HPDE6-E6E7 (cell line): ENCODE results near the gene ASTN2.
"Not testable (repeated sequence)": the region's sequence is repeated elsewhere in the genome, so short reads cannot be mapped to it uniquely, and the experiment has no call there.

Experiments
- DNase-seq: peaks from one replicate; pipeline ENCODE4 v3.0.0; 2011; ENCODE audit warnings: missing footprints; ENCODE audit errors: extremely low spot score

Gene ASTN2

GRCh38 chr9:117076571-117077290, 338.1 kb downstream of the ASTN2 start:
- no peak for DNase-seq

- DNase-seq = no peak
These were observed 339.2 kb downstream of the ASTN2 start for GRCh38 chr9:117075636-117076035.

- no peak for DNase-seq
These were observed 339.9 kb downstream of the ASTN2 start for GRCh38 chr9:117074784-117075520.

GRCh38 chr9:117074342-117074662, 340.6 kb downstream of the ASTN2 start:
- no peak for DNase-seq

- peak; percentile 43 for DNase-seq
These were observed 341.1 kb downstream of the ASTN2 start for GRCh38 chr9:117073539-117074341.

GRCh38 chr9:117073071-117073470, 341.8 kb downstream of the ASTN2 start:
- DNase-seq = no peak

GRCh38 chr9:117072216-117072615, 342.6 kb downstream of the ASTN2 start:
- no peak for DNase-seq

- DNase-seq = not testable (repeated sequence)
These were observed 343.1 kb downstream of the ASTN2 start for GRCh38 chr9:117071673-117072207.

- no peak for DNase-seq
These were observed 351.0 kb downstream of the ASTN2 start for GRCh38 chr9:117063721-117064471.

- no peak for DNase-seq
These were observed 353.9 kb downstream of the ASTN2 start for GRCh38 chr9:117060963-117061362.

- DNase-seq = no peak
These were observed 364.9 kb downstream of the ASTN2 start for GRCh38 chr9:117050007-117050406.

GRCh38 chr9:117046666-117047327, 368.1 kb downstream of the ASTN2 start:
- no peak for DNase-seq

- no peak for DNase-seq
These were observed 370.6 kb downstream of the ASTN2 start for GRCh38 chr9:117044241-117044640.

- DNase-seq = no peak
These were observed 371.7 kb downstream of the ASTN2 start for GRCh38 chr9:117043159-117043558.

GRCh38 chr9:117035546-117035945, 379.3 kb downstream of the ASTN2 start:
- no peak for DNase-seq

GRCh38 chr9:117034866-117035265, 380.0 kb downstream of the ASTN2 start:
- peak; percentile 7 for DNase-seq

- DNase-seq = no peak
These were observed 384.5 kb downstream of the ASTN2 start for GRCh38 chr9:117030254-117030768.

- DNase-seq = no peak
These were observed 385.5 kb downstream of the ASTN2 start for GRCh38 chr9:117029341-117029740.

GRCh38 chr9:117028103-117028858, 386.6 kb downstream of the ASTN2 start:
- DNase-seq = no peak

GRCh38 chr9:117021906-117022305, 393.0 kb downstream of the ASTN2 start:
- no peak for DNase-seq
